IMR-90 (cell line): ENCODE measurements around the gene RANBP10.

ENCODE experiments used
- BHLHE40 ChIP-seq: fragments of 150-350 bp; IDR thresholded peaks from 2 replicates; pipeline ENCODE4 v1.6.1; 2016; ENCODE audit warnings: mild to moderate bottlenecking, low read depth, low read length
- CEBPB ChIP-seq: IDR thresholded peaks from 2 replicates; pipeline ENCODE4 v1.6.1; 2012; ENCODE audit warnings: low read depth, low read length, improper control_type of control experiment
- CHD1 ChIP-seq: IDR thresholded peaks from 2 replicates; pipeline ENCODE4 v1.6.1; 2012; ENCODE audit warnings: low read depth, low read length, improper control_type of control experiment
- CTCF ChIP-seq: conservative IDR thresholded peaks from 2 replicates; pipeline ENCODE4 v1.5.1; 2012; ENCODE audit warnings: mild to moderate bottlenecking, low read depth, low read length, improper control_type of control experiment
- MAZ ChIP-seq: IDR thresholded peaks from 2 replicates; pipeline ENCODE4 v1.6.1; 2012; ENCODE audit warnings: low read depth, mild to moderate bottlenecking, low read length, improper control_type of control experiment, moderate library complexity, borderline replicate concordance
- MXI1 ChIP-seq: IDR thresholded peaks from 2 replicates; pipeline ENCODE4 v1.6.1; 2012; ENCODE audit warnings: low read depth, mild to moderate bottlenecking, low read length, moderate library complexity, borderline replicate concordance
- POLR2A ChIP-seq: IDR thresholded peaks from 2 replicates; pipeline ENCODE4 v1.6.1; 2012; ENCODE audit warnings: mild to moderate bottlenecking, low read depth, low read length
- RCOR1 ChIP-seq: IDR thresholded peaks from 2 replicates; pipeline ENCODE4 v1.6.1; 2012; ENCODE audit warnings: mild to moderate bottlenecking, low read length, improper control_type of control experiment; ENCODE audit not compliant: insufficient replicate concordance
- TF ChIP-seq, protein P1 (sequence below): fragments of 150-350 bp; IDR thresholded peaks from 2 replicates; pipeline ENCODE4 v1.6.1; 2016; ENCODE audit warnings: low read depth, mild to moderate bottlenecking, low read length, moderate library complexity, borderline replicate concordance
- TF ChIP-seq, protein P2 (sequence below): fragments of 150-350 bp; IDR thresholded peaks from 2 replicates; pipeline ENCODE4 v1.6.1; 2017; ENCODE audit warnings: mild to moderate bottlenecking, antibody characterized with exemption, low read length, low read depth

- no peak for TF ChIP-seq CTCF
- TF ChIP-seq, protein P1, sequence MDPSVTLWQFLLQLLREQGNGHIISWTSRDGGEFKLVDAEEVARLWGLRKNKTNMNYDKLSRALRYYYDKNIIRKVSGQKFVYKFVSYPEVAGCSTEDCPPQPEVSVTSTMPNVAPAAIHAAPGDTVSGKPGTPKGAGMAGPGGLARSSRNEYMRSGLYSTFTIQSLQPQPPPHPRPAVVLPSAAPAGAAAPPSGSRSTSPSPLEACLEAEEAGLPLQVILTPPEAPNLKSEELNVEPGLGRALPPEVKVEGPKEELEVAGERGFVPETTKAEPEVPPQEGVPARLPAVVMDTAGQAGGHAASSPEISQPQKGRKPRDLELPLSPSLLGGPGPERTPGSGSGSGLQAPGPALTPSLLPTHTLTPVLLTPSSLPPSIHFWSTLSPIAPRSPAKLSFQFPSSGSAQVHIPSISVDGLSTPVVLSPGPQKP: no peak
- TF ChIP-seq, protein P2, sequence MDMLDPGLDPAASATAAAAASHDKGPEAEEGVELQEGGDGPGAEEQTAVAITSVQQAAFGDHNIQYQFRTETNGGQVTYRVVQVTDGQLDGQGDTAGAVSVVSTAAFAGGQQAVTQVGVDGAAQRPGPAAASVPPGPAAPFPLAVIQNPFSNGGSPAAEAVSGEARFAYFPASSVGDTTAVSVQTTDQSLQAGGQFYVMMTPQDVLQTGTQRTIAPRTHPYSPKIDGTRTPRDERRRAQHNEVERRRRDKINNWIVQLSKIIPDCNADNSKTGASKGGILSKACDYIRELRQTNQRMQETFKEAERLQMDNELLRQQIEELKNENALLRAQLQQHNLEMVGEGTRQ: no peak
- TF ChIP-seq CHD1: no peak
- TF ChIP-seq POLR2A: peak; percentile 57
- TF ChIP-seq RCOR1: peak; percentile 48
- no peak for TF ChIP-seq CEBPB
- 0 out of 2 replicates have a peak, but pooled peaks have one; percentile 56 for TF ChIP-seq MXI1
- no peak for TF ChIP-seq MAZ
- no peak for TF ChIP-seq BHLHE40
Measured at GRCh38 chr16:67833030-67833414, 26.7 kb upstream of the RANBP10 start.
